Astrocyte (in vitro differentiated cells and primary cell): ENCODE measurements around the gene CSF2. TPM values are rescaled to one million over a fixed set of nuclear protein-coding genes. Genes with fewer than 3 reads are reported as not detected.
"Not testable (repeated sequence)": the region's sequence is repeated elsewhere in the genome, so short reads cannot be mapped to it uniquely, and the experiment has no call there.

Experiments used
- DNase-seq: peaks from one replicate; pipeline ENCODE4 v3.0.0-alpha.2; 2010; ENCODE audit warnings: low read depth
- FAIRE-seq: peaks from 2 replicates; lab custom pipeline; 2011; peaks lifted over from hg19 to GRCh38; lab: Jason Lieb, UNC
- H2AFZ ChIP-seq: 2 replicates; pipeline ENCODE4 v1.6.0; 2012; ENCODE audit warnings: low read depth, low read length, inconsistent platforms
- H3K27ac ChIP-seq: 2 replicates; pipeline ENCODE4 v1.5.1; 2011; ENCODE audit warnings: low read depth, low read length, inconsistent platforms
- H3K27me3 ChIP-seq: 2 replicates; pipeline ENCODE4 v1.6.0; 2011; ENCODE audit warnings: low read length, inconsistent platforms; ENCODE audit not compliant: insufficient read depth
- H3K36me3 ChIP-seq: 2 replicates; pipeline ENCODE4 v1.5.1; 2011; ENCODE audit warnings: low read length, inconsistent platforms; ENCODE audit not compliant: insufficient read depth
- H3K4me1 ChIP-seq: 2 replicates; pipeline ENCODE4 v1.5.1; 2011; ENCODE audit warnings: low read length, inconsistent platforms; ENCODE audit not compliant: insufficient read depth
- H3K4me2 ChIP-seq: 2 replicates; pipeline ENCODE4 v1.6.0; 2012; ENCODE audit warnings: low read length, inconsistent platforms
- H3K4me3 ChIP-seq: 2 replicates; pipeline ENCODE4 v1.5.1; 2011; ENCODE audit warnings: low read depth, mild to moderate bottlenecking, low read length, inconsistent platforms; ENCODE audit not compliant: insufficient read depth
- H3K79me2 ChIP-seq: 2 replicates; pipeline ENCODE4 v1.6.0; 2012; ENCODE audit warnings: mild to moderate bottlenecking, low read length, inconsistent platforms; ENCODE audit not compliant: insufficient read depth
- H3K9ac ChIP-seq: 2 replicates; pipeline ENCODE4 v1.6.0; 2012; ENCODE audit warnings: mild to moderate bottlenecking, low read length, inconsistent platforms
- H3K9me3 ChIP-seq: 2 replicates; pipeline ENCODE4 v1.5.1; 2012; ENCODE audit warnings: low read depth, mild to moderate bottlenecking, low read length, inconsistent platforms; ENCODE audit not compliant: insufficient read depth
- H4K20me1 ChIP-seq: 2 replicates; pipeline ENCODE4 v1.6.0; 2012; ENCODE audit warnings: low read length, inconsistent platforms; ENCODE audit not compliant: insufficient read depth
- H3K27ac Mint-ChIP-seq: one replicate; pipeline ENCODE4 v1.8.0; 2021; ENCODE audit warnings: mild to moderate bottlenecking, mixed read lengths; ENCODE audit not compliant: unreplicated experiment
- H3K27me3 Mint-ChIP-seq: one replicate; pipeline ENCODE4 v1.8.0; 2021; ENCODE audit warnings: low read depth, mixed read lengths; ENCODE audit not compliant: unreplicated experiment
- H3K36me3 Mint-ChIP-seq: one replicate; pipeline ENCODE4 v1.8.0; 2021; ENCODE audit warnings: low read depth, mixed read lengths; ENCODE audit not compliant: unreplicated experiment
- H3K4me1 Mint-ChIP-seq: one replicate; pipeline ENCODE4 v1.8.0; 2021; ENCODE audit warnings: low read depth, mixed read lengths; ENCODE audit not compliant: unreplicated experiment
- H3K4me3 Mint-ChIP-seq: one replicate; pipeline ENCODE4 v1.8.0; 2021; ENCODE audit warnings: mild to moderate bottlenecking, moderate library complexity, mixed read lengths; ENCODE audit not compliant: unreplicated experiment
- H3K9me3 Mint-ChIP-seq: one replicate; pipeline ENCODE4 v1.8.0; 2021; ENCODE audit warnings: mild to moderate bottlenecking, mixed read lengths; ENCODE audit not compliant: unreplicated experiment
- EZH2 ChIP-seq: IDR thresholded peaks from 2 replicates; pipeline ENCODE4 v1.6.1; 2012; ENCODE audit warnings: mild to moderate bottlenecking, low read length, inconsistent platforms; ENCODE audit not compliant: insufficient read depth
- total RNA-seq: library from RNA; stranded (reverse); gene quantifications from 2 replicates; pipeline ENCODE4 v1.2.1, GENCODE V29; 2021
- TF ChIP-seq, protein P1 (sequence below): IDR thresholded peaks from 2 replicates; pipeline ENCODE4 v1.5.1; 2011; ENCODE audit warnings: low read depth, mild to moderate bottlenecking, inconsistent platforms, low read length, moderate library complexity; ENCODE audit not compliant: insufficient read depth

CSF2 gene
- total RNA-seq, 1 donor from 2014 or later: not detected

DNA sequence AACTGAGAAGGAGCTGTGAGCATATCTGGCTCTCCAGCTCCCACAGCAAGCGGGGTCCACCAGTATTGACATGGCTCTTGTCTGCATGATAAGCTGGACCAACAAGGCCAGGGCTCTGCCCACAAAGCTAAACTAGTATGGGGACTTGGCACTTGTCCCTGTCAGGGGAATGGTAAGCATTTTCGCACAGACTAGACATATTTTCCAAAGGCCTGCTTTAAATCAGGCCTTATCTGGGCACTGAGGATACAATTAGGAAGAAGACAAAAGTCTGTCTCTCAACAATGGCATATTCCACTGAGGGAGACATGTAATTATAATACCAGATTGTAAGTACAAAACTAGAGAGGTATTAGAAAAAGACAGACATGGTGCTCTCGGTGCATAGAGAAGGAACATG, 32.1 kb downstream of the CSF2 start:
- peaks cover 25% of the 10 kb centered on the region for H3K4me1 Mint-ChIP-seq
- H3K9ac ChIP-seq: no peak overlapping the region

DNA sequence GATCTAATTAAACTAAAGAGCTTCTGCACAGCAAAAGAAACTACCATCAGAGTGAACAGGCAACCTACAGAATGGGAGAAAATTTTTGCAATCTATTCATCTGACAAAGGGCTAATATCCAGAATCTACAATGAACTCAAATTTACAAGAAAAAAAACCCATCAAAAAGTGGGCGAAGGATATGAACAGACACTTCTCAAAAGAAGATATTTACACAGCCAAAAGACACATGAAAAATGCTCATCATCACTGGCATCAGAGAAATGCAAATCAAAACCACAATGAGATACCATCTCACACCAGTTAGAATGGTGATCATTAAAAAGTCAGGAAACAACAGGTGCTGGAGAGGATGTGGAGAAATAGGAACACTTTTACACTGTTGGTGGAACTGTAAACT, 34.9 kb downstream of the CSF2 start:
- not testable (repeated sequence) for FAIRE-seq

More for the DNA sequence above, 32.1 kb downstream of the CSF2 start:
- Mint-ChIP-seq H3K36me3 (no peaks in the 10 kb centered on the region), H3K9me3 (peaks cover 4% of the 10 kb centered on the region), H3K27me3 (peaks cover 4% of the 10 kb centered on the region), H3K4me3 (no peak overlapping the region), H3K27ac (no peak overlapping the region)
- peaks cover 33% of the 10 kb centered on the region for H3K4me1 ChIP-seq
- H3K27ac ChIP-seq: no peak overlapping the region
- H4K20me1 ChIP-seq: no peaks in the 10 kb centered on the region
- no peak for DNase-seq
- H3K36me3 ChIP-seq: no peaks in the 10 kb centered on the region
- no peaks in the 10 kb centered on the region for H3K9me3 ChIP-seq
- no peak for TF ChIP-seq EZH2
- TF ChIP-seq, protein P1, sequence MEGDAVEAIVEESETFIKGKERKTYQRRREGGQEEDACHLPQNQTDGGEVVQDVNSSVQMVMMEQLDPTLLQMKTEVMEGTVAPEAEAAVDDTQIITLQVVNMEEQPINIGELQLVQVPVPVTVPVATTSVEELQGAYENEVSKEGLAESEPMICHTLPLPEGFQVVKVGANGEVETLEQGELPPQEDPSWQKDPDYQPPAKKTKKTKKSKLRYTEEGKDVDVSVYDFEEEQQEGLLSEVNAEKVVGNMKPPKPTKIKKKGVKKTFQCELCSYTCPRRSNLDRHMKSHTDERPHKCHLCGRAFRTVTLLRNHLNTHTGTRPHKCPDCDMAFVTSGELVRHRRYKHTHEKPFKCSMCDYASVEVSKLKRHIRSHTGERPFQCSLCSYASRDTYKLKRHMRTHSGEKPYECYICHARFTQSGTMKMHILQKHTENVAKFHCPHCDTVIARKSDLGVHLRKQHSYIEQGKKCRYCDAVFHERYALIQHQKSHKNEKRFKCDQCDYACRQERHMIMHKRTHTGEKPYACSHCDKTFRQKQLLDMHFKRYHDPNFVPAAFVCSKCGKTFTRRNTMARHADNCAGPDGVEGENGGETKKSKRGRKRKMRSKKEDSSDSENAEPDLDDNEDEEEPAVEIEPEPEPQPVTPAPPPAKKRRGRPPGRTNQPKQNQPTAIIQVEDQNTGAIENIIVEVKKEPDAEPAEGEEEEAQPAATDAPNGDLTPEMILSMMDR: no peak
- H3K4me2 ChIP-seq: no peak overlapping the region
- H3K4me3 ChIP-seq: no peak overlapping the region
- H3K79me2 ChIP-seq: no peaks in the 10 kb centered on the region
- FAIRE-seq: no peak
- no peaks in the 10 kb centered on the region for H3K27me3 ChIP-seq
- H2AFZ ChIP-seq: no peak overlapping the region

DNA sequence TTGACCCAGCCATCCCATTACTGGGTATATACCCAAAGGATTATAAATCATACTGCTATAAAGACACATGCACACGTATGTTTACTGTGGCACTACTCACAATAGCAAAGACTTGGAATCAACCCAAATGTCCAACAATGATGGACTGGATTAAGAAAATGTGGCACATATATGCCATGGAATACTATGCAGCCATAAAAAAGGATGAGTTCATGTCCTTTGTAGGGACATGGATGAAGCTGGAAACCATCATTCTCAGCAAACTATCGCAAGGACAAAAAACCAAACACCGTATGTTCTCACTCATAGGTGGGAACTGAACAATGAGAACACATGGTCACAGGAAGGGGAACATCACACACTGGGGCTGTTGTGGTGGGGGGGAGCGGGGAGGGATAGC, 35.4 kb downstream of the CSF2 start:
- not testable (repeated sequence) for H3K27ac Mint-ChIP-seq, H3K4me2 ChIP-seq, H3K4me3 ChIP-seq, H3K36me3 Mint-ChIP-seq, H3K27me3 ChIP-seq, H3K27ac ChIP-seq, H3K4me3 Mint-ChIP-seq, H3K9me3 ChIP-seq, H4K20me1 ChIP-seq, H3K36me3 ChIP-seq, DNase-seq, H2AFZ ChIP-seq, FAIRE-seq, H3K9ac ChIP-seq, H3K27me3 Mint-ChIP-seq, H3K9me3 Mint-ChIP-seq, H3K79me2 ChIP-seq
- peaks cover 19% of the 10 kb centered on the region for H3K4me1 ChIP-seq
- H3K4me1 Mint-ChIP-seq: peaks cover 14% of the 10 kb centered on the region

More for the DNA sequence above, 34.9 kb downstream of the CSF2 start:
- not testable (repeated sequence) for H3K4me3 ChIP-seq, H2AFZ ChIP-seq, H3K27ac ChIP-seq, H3K4me3 Mint-ChIP-seq, H3K4me2 ChIP-seq, H3K9me3 Mint-ChIP-seq, H3K9ac ChIP-seq, H3K27me3 Mint-ChIP-seq, H3K36me3 Mint-ChIP-seq, H3K79me2 ChIP-seq, H4K20me1 ChIP-seq, H3K9me3 ChIP-seq, H3K36me3 ChIP-seq, H3K27ac Mint-ChIP-seq, H3K27me3 ChIP-seq, DNase-seq
- peaks cover 19% of the 10 kb centered on the region for H3K4me1 Mint-ChIP-seq
- peaks cover 22% of the 10 kb centered on the region for H3K4me1 ChIP-seq
